ENCODE data around the gene PRKAR1B. TPM values are rescaled to one million over a fixed set of nuclear protein-coding genes. Genes with fewer than 3 reads are reported as not detected.

The PRKAR1B gene
- total RNA-seq, 4 donors from 2014 or later, result 8.2 to 12.3 (median 10.5) TPM

DNA sequence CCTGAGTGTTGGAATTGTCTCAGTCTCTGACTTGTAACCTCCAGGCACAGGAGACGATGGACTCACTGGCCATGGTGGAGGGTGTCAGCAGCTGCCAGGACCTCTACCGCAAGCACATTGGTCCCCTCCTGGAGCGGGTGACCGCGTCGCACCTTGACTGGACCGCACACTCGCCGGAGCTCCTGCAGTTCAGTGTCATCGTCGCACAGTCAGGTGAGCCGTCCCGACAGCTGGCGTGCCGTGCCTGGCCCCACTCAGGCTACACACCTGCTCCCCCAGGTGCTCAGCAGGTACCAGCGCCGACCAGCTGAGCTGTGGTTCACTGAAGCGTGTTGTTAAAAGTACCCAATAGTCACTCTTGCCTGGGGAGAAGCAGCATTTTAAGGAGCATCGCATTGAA is 36.7 kb upstream of the PRKAR1B start:
- H3K4me1 ChIP-seq, result no peaks in the 10 kb centered on the region
- H3K4me3 ChIP-seq, result no peak overlapping the region
- peaks cover 62% of the 10 kb centered on the region for H3K36me3 ChIP-seq
- 100% methylated on average over 7 of the region's 19 CpGs for WGBS
- H3K27me3 ChIP-seq, result no peaks in the 10 kb centered on the region
- DNase-seq (ENCODE audit: low spot score in 2 of 2), result no peak
- no peak overlapping the region for H3K27ac ChIP-seq
- H3K9me3 ChIP-seq, result no peaks in the 10 kb centered on the region
- TF ChIP-seq CTCF (IDR thresholded peaks at IDR 0.05), result no peak
- no peak for TF ChIP-seq POLR2AphosphoS5 (IDR thresholded peaks at IDR 0.05)
- no peak for TF ChIP-seq EP300 (IDR thresholded peaks at IDR 0.05)
- TF ChIP-seq POLR2A (IDR thresholded peaks at IDR 0.05), result no peak

DNA sequence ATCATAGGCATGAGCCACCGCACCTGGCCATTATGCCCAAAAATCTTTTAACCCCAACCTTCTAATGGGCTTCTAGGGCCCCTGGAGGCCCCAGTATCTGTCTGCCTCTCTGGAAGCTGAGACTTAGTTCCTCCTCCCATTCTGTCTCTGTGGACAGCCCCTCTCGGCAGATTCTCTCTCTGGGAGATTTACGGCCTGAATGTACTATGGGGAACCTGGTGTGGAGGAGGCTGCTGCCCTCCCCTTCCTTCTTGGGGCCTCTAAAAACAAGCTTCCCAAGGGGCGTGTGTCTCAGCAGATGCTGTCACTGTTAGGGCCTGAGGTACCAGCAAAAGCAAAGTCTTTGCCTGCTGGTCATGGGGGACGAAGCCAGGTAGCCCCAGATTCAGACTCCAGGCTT is 35.8 kb upstream of the PRKAR1B start:
- Histone ChIP-seq H3K4me1 (no peaks in the 10 kb centered on the region), H3K4me3 (no peak overlapping the region), H3K9me3 (no peaks in the 10 kb centered on the region), H3K36me3 (peaks cover 69% of the 10 kb centered on the region), H3K27ac (no peak overlapping the region), H3K27me3 (no peaks in the 10 kb centered on the region)
- WGBS, result 93% methylated on average over 3 of the region's 5 CpGs
- no peak for TF ChIP-seq POLR2AphosphoS5 (IDR thresholded peaks at IDR 0.05)
- TF ChIP-seq POLR2A (IDR thresholded peaks at IDR 0.05), result no peak
- no peak for TF ChIP-seq CTCF (IDR thresholded peaks at IDR 0.05)
- no peak for TF ChIP-seq EP300 (IDR thresholded peaks at IDR 0.05)
- no peak for DNase-seq (ENCODE audit: low spot score in 2 of 2)

- 92% methylated on average over 5 of the region's 11 CpGs for WGBS
- no peaks in the 10 kb centered on the region for H3K9me3 ChIP-seq
- TF ChIP-seq EP300 (IDR thresholded peaks at IDR 0.05), result no peak
- no peak for TF ChIP-seq POLR2AphosphoS5 (IDR thresholded peaks at IDR 0.05)
- TF ChIP-seq POLR2A (IDR thresholded peaks at IDR 0.05), result no peak
- no peak for TF ChIP-seq CTCF (IDR thresholded peaks at IDR 0.05)
- peaks cover 82% of the 10 kb centered on the region for H3K36me3 ChIP-seq
- no peak for DNase-seq (ENCODE audit: low spot score in 2 of 2)
- H3K27ac ChIP-seq, result no peak overlapping the region
- H3K4me3 ChIP-seq, result no peak overlapping the region
- H3K27me3 ChIP-seq, result no peaks in the 10 kb centered on the region
- no peaks in the 10 kb centered on the region for H3K4me1 ChIP-seq
These were observed 34.5 kb upstream of the PRKAR1B start for GRCh38 chr7:761631-762030.

DNA sequence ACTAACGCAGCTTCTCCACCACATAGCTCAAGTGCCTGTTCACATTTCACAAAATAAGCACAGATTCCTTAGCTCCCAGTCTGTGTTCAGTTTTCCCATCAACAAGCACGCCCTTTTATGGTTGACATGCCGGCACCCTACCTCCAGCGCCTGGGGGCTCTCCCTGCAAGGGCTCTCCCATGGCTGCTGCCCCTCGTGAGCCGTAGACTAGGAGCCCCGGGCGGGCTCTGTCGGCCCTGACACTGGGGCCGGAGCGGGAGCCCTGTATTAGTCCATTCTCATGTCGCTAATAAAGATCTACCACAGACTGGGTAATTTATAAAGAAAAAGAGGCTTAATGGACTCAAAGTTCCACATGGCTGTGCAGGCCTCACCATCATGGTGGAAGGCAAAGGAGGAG is 34.0 kb upstream of the PRKAR1B start:
- no peaks in the 10 kb centered on the region for H3K4me1 ChIP-seq
- DNase-seq (ENCODE audit: low spot score in 2 of 2), result no peak
- 96% methylated on average over 12 of the region's 12 CpGs for WGBS
- no peaks in the 10 kb centered on the region for H3K27me3 ChIP-seq
- TF ChIP-seq EP300 (IDR thresholded peaks at IDR 0.05), result no peak
- no peak for TF ChIP-seq POLR2A (IDR thresholded peaks at IDR 0.05)
- TF ChIP-seq CTCF (IDR thresholded peaks at IDR 0.05), result no peak
- TF ChIP-seq POLR2AphosphoS5 (IDR thresholded peaks at IDR 0.05), result no peak
- peaks cover 86% of the 10 kb centered on the region for H3K36me3 ChIP-seq
- H3K27ac ChIP-seq, result no peak overlapping the region
- H3K4me3 ChIP-seq, result no peak overlapping the region
- H3K9me3 ChIP-seq, result no peaks in the 10 kb centered on the region

DNA sequence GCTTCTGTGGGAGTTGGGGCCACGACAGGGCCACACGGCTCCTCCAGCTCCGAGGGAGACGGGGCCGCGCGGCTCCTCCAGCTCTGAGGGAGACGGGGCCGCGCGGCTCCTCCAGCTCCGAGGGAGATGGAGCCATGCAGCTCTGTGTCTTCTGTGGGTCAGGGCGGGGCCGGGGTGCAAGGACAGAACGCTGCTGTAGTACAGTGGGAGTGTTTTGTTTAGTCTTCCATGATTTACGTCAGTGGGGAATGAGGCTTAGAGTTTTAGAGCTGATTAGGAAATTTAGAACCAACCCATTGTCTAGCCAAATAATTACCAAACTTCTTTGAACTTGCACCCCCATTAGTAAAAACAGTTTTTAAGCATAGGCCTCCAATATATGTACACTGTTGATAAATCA is 32.9 kb upstream of the PRKAR1B start:
- no peaks in the 10 kb centered on the region for H3K9me3 ChIP-seq
- H3K27ac ChIP-seq, result no peak overlapping the region
- no peak for DNase-seq (ENCODE audit: low spot score in 2 of 2)
- no peaks in the 10 kb centered on the region for H3K27me3 ChIP-seq
- 84% methylated on average over 16 of the region's 16 CpGs for WGBS
- TF ChIP-seq POLR2AphosphoS5 (IDR thresholded peaks at IDR 0.05) (no peak), EP300 (IDR thresholded peaks at IDR 0.05) (no peak), POLR2A (IDR thresholded peaks at IDR 0.05) (no peak), CTCF (IDR thresholded peaks at IDR 0.05) (no peak)
- no peak overlapping the region for H3K4me3 ChIP-seq
- no peaks in the 10 kb centered on the region for H3K4me1 ChIP-seq
- peaks cover 86% of the 10 kb centered on the region for H3K36me3 ChIP-seq
